Stomach smooth muscle (tissue), 2 donors: ENCODE measurements around the gene SYNPO.

ENCODE experiments used
- H3K27ac ChIP-seq: one replicate; pipeline ENCODE4 v1.7.0; 2013; ENCODE audit warnings: mild to moderate bottlenecking, low read length, inconsistent platforms
- H3K27me3 ChIP-seq, 2 donors: one replicate each; pipeline ENCODE4 v1.7.0; 2013; ENCODE audit warnings: low read length in 2 of 2; ENCODE audit not compliant: insufficient read depth in 2 of 2, control insufficient read depth in 1 of 2
- H3K36me3 ChIP-seq, 2 donors: one replicate each; pipeline ENCODE4 v1.7.0; 2013; ENCODE audit warnings: low read length in 2 of 2; ENCODE audit not compliant: control insufficient read depth in 2 of 2, insufficient read depth in 2 of 2
- H3K4me1 ChIP-seq: one replicate; pipeline ENCODE4 v1.7.0; 2013; ENCODE audit warnings: low read length; ENCODE audit not compliant: control insufficient read depth, insufficient read depth
- H3K4me3 ChIP-seq, 2 donors: one replicate each; pipeline ENCODE4 v1.7.0; 2013; ENCODE audit warnings: low read length in 2 of 2
- H3K9ac ChIP-seq, 2 donors: one replicate each; pipeline ENCODE4 v1.7.0; 2013; ENCODE audit warnings: low read length in 2 of 2, mild to moderate bottlenecking in 1 of 2
- H3K9me3 ChIP-seq, 2 donors: one replicate each; pipeline ENCODE4 v1.7.0; 2013; ENCODE audit warnings: low read length in 2 of 2; ENCODE audit not compliant: control insufficient read depth in 2 of 2
- donor health status: healthy.
- donor health status: Pancreatic carcinoma.

SYNPO gene

DNA sequence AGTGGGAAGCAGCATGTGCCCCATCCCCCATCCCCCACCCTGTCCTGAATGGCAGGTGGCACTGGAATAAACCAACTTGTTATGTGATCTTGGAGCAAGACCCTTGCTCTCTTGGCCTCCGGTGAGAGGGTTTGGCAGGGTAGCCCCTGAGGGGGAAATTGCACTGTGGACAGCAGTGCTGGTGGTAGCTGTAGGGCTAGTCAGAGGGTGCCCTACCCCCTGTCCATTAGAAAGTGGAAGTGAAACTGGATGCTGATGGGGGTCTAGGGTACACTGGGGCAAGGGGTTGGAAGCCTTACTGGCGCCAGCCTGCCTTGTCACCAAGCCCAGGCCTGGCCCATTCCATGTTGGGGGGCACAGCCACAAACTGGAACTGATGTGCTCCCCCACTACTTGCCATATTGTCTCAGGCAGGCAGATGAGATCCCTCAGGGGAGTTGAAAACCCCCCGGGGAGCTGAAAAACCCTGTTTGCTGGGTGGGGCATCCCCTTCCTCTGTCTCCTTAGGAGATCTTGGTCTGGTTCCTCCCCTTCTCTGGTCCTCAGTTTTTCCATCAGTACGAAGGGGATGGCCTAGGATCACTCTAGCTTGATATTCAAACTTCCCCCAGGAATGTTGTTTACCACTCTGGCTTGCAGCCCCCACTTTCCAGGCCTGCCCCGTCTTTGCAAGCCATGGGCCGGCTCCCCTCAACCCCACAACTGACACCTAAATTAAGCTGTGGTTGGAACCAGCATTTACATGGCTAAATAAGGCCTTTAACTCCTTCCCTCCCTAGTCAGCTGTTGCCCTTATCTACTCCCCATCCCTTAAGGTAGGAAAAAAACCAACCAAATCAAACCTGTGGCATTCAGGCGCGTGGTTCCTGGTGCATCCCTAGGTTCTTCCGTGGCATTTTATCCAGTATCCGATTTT lies 14.4 kb upstream of the SYNPO start:
- peaks cover 0 to 2% of the 10 kb centered on the region in 2 donors for H3K36me3 ChIP-seq
- peaks cover 67% of the 10 kb centered on the region for H3K4me1 ChIP-seq
- H3K4me3 ChIP-seq = peak overlapping the region; percentile 84 to 95
- peak overlapping the region; percentile 80 for H3K27ac ChIP-seq
- peak overlapping the region; percentile 85 to 92 for H3K9ac ChIP-seq
- H3K9me3 ChIP-seq = no peaks in the 10 kb centered on the region
- no peaks in the 10 kb centered on the region for H3K27me3 ChIP-seq

DNA sequence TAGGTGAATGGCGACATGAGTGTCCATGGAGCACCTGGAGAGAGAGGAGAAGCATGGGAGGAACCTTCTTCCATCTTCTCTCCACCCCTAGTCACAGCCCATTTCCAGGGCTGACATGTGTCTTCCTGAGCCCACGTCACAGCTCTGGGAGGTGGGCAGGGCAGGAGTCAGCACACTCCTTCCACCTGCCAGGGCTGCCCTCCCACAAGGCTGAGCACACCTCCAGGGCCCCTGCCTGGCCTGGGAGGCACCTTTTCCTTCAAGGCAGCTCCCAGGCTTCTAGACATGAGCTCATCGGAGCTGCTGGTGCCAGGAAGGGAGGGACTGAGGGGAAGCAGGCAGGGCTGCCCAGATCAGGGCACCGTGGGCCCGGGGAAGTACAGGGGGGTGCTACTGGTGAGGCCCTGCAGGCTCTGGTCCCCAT lies 13.6 kb upstream of the SYNPO start:
- peaks cover 0 to 2% of the 10 kb centered on the region in 2 donors for H3K36me3 ChIP-seq
- H3K9ac ChIP-seq = peak overlapping the region; percentile 66 to 85
- peak overlapping the region; percentile 84 to 95 for H3K4me3 ChIP-seq
- H3K9me3 ChIP-seq = no peaks in the 10 kb centered on the region
- peaks cover 74% of the 10 kb centered on the region for H3K4me1 ChIP-seq
- no peaks in the 10 kb centered on the region for H3K27me3 ChIP-seq
- H3K27ac ChIP-seq = peak overlapping the region; percentile 80

DNA sequence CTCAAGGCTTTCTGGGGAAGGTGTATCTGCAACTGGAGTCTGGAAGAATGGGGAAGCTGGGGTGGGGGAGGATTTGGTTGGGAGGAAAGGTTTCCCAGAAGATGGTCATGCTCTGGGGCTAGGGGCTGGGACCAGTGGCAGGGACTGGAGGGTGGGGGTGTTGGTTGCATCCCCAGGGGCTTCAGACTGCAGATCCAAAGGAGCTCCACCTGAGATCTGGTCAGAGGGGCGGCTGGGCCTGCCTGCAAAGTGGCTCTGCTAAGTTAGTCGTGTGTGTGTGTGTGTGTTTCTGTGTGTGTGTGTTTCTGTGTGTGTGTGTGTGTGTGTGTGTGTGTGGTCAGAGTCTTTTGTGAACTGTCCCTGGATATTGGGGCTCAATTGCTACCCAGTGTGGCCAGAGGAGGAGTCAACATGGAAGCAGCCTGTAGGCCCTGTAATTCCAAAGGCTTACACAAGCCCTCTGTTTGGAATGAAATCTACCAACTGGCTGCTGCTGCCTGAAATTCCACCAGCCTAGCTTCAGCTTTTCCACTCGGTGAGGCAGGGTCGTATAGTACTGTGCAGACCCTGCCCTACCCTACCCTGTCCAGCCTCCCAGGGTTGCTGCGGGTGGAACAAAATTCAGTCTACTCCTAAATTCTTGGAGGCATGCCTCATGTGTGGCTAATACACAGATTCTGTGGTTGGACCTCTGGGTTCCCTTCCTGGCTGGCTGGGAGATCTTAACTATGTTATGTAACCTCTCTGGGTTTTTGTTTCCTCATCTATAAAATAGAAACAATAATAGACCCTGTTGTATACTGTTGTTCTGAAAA lies 12.5 kb upstream of the SYNPO start:
- Histone ChIP-seq H3K4me1 (peaks cover 81% of the 10 kb centered on the region), H3K27me3 (no peaks in the 10 kb centered on the region), H3K27ac (peak overlapping the region; percentile 80), H3K9ac (peak overlapping the region in 1 of 2 donors; percentile 23), H3K36me3 (peaks cover 0 to 2% of the 10 kb centered on the region in 2 donors), H3K4me3 (peak overlapping the region in 1 of 2 donors; percentile 29), H3K9me3 (no peaks in the 10 kb centered on the region)

DNA sequence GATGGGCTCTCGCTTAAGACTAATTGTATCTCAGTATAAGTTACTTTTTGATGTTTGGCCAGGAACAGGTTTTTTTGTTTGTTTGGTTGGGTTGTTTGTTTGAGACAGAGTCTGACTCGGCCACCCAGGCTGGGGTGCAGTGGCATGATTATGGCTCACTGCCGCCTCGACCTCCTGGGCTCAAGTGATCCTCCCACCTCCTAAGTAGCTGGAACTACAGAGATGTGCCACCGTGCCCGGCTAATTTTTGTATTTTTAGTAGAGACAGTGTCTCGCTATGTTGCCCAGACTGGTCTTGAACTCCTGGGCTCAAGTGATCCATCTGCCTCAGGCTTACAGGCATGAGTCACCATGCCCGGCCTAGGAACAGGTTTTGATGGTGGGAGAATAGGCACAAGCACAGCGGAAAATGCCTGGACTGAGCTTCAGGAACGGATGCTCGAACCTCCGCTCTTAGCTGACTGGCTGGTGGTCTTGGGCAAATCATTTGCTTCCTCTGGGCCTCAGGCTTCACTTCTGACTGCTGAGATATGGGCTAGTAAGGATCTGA lies 11.4 kb upstream of the SYNPO start:
- Histone ChIP-seq H3K36me3 (peaks cover 0 to 2% of the 10 kb centered on the region in 2 donors), H3K9me3 (no peaks in the 10 kb centered on the region), H3K27ac (peak overlapping the region; percentile 80), H3K4me3 (no peak overlapping the region), H3K27me3 (no peaks in the 10 kb centered on the region), H3K9ac (no peak overlapping the region), H3K4me1 (peaks cover 78% of the 10 kb centered on the region)

DNA sequence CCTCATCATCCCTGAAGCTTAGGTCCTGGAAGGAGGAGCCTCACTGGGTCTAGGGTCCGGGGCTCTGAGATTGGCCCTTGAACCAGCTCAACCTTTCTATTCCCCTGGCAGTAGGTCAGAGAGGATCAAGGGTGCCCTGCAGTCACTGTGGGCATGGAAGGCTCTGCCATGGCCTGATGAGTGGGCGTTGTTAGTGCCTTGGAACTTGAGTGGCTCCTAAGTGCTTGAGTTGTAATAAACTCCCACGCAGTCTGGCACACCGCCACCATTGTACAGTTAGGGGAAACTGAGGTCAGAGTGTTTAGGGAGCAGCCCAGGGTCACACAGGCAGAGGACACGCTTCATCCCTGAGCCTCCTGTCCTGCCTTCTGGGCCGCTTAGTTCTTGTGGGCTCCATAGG lies 10.4 kb upstream of the SYNPO start:
- Histone ChIP-seq H3K36me3 (peaks cover 0 to 4% of the 10 kb centered on the region in 2 donors), H3K9ac (no peak overlapping the region), H3K9me3 (no peaks in the 10 kb centered on the region), H3K4me1 (peaks cover 76% of the 10 kb centered on the region), H3K27ac (peak overlapping the region; percentile 37), H3K27me3 (no peaks in the 10 kb centered on the region), H3K4me3 (no peak overlapping the region)

DNA sequence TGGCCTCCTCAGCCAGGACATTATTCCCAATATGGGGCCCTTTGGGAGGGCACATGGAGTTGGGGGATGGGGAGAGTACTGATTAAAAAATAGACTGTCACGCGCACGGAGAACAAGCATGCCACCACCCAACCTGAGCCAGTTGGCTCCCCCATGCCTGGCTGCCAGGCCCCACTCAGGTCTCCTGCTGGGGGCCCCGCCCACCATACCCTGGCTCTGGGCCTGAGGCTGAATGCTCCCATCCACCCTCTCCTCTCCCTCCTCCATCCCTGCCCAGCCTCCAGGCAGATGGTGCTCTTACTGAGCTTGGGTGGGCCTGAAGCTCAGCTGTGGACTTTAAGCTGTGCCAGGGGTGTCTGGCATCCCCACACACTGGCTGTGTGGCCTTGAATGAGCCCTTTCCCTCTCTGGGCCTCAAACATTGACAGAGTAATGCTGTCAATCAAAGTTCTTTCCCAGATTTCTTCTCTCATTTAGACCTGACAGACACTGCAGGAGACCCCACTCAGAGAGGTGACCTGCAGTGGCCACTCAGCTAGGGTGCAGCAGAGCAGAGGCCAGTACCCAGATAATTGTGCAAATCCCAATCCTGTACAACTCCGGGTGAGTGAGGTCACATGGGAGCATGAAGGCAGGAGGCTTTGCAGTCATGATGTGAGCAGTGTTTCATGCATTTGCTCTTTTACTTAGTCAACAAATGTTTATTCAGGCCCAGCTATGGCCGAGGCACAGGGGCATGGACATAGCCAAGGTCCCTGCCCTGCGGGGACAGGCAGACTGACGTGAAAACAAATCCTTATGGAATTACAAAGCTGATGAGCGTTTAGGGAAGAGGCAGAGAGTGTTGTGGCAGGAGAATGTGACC lies 9.8 kb upstream of the SYNPO start:
- peak overlapping the region; percentile 37 for H3K27ac ChIP-seq
- H3K9ac ChIP-seq = no peak overlapping the region
- peaks cover 77% of the 10 kb centered on the region for H3K4me1 ChIP-seq
- H3K9me3 ChIP-seq = no peaks in the 10 kb centered on the region
- peaks cover 0 to 5% of the 10 kb centered on the region in 2 donors for H3K36me3 ChIP-seq
- no peak overlapping the region for H3K4me3 ChIP-seq
- no peaks in the 10 kb centered on the region for H3K27me3 ChIP-seq

DNA sequence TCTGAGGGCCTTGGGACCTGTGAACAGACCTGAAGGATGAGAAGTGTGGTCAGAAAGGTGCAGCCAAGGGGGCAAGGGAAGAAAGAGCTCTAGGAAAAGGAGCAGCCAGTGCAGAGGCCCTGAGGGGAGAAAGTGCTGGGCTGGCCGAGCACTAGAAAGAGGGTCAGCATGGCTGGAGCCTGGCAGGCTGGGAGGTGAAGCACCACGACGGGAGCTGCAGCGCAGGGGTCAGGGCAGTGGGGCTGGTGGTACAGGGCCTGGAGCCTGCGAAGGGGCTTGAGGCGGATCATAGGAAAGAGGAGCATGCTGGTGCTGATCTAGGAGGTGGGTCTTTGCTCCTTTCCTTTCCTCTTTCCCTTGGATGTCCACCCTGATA lies 9.1 kb upstream of the SYNPO start:
- no peak overlapping the region for H3K4me3 ChIP-seq
- H3K4me1 ChIP-seq = peaks cover 73% of the 10 kb centered on the region
- no peaks in the 10 kb centered on the region for H3K9me3 ChIP-seq
- H3K27ac ChIP-seq = no peak overlapping the region
- peaks cover 0 to 5% of the 10 kb centered on the region in 2 donors for H3K36me3 ChIP-seq
- H3K27me3 ChIP-seq = no peaks in the 10 kb centered on the region
- no peak overlapping the region for H3K9ac ChIP-seq

DNA sequence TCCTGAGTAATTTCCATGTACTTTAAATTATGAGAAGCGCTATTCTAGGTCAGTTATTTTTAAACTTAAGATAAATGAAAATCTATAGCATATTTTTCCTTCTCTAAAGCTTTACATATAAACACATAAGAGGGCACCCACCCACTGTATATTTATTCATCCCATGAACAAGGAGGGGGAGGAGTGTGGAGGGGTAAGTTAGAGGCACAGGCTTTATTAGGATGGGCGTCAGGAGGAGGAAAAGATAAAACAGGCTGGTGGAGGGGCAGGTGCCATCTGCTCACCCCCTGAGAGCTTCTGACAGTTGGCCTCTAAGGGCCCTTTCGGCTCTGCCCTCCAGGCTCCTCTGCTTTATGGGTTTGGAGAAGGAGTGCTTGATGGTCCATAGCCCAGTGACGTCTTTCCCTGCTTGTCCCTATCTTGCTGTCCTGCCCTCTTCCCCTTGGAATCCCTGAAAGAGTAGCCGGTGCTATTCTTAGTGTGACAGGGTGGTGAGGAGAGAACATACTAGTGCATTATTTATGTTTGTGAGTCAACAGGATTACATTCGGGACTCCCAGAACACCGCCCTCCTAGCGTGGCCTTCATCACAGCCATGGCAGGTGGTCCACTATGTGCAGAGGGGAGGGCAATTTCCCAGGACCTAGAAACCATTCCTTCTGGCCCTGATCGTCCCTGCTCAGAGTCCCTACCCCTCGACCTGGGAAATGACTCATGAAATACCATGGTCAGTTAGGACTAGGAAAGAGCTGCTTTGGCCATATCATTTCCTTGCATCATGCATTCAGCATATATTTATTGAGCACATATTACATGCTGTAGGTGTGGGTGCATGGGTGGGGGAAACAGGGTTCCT lies 7.9 kb upstream of the SYNPO start:
- Histone ChIP-seq H3K9ac (no peak overlapping the region), H3K4me1 (peaks cover 70% of the 10 kb centered on the region), H3K9me3 (no peaks in the 10 kb centered on the region), H3K4me3 (no peak overlapping the region), H3K36me3 (peaks cover 0 to 5% of the 10 kb centered on the region in 2 donors), H3K27me3 (no peaks in the 10 kb centered on the region), H3K27ac (peak overlapping the region; percentile 37)

DNA sequence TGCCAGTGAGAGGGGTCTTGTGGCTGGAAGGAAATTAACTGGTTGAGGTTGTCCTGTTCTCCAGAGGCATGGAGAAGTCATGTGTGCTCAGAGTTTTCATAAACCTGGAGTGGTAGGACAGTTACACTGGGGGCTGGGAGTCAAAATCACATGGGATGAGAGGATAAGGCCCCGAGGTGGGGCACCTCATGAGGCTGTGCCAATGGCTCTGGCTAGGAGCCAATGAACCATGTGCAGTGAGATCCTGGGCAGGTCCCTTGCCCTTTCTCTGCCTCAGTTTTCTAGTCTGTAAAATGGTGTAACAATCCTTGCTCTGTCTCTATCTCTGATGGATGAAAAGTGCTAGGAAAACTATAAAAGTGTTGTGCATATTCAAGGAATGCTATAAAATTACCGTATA lies 7.0 kb upstream of the SYNPO start:
- peaks cover 68% of the 10 kb centered on the region for H3K4me1 ChIP-seq
- H3K27me3 ChIP-seq = no peaks in the 10 kb centered on the region
- peaks cover 0 to 5% of the 10 kb centered on the region in 2 donors for H3K36me3 ChIP-seq
- no peaks in the 10 kb centered on the region for H3K9me3 ChIP-seq
- peak overlapping the region; percentile 37 for H3K27ac ChIP-seq
- H3K9ac ChIP-seq = no peak overlapping the region
- H3K4me3 ChIP-seq = no peak overlapping the region
